ENCODE measurements around the gene ZNF415.
A peak's percentile ranks its signal among the peaks of the same experiment; 100 is the strongest.
"Not testable (repeated sequence)": the region's sequence is repeated elsewhere in the genome, so short reads cannot be mapped to it uniquely, and the experiment has no call there.

The ZNF415 gene

GRCh38 chr19:53132141-53132991, at the start of gene ZNF415:
Gene ZNF415, minus strand, starts transcription at chr19:53132910. Its CDS starts 10,234 bp downstream, at chr19:53122676.
- DNase-seq (ENCODE audit: low read depth in 1 of 2, low spot score in 1 of 2), result peak in 1 of 2 donors; percentile 25

GRCh38 chr19:53182202-53182601, 49.5 kb upstream of the ZNF415 start:
- DNase-seq (ENCODE audit: low read depth in 1 of 2, low spot score in 1 of 2), result no peak

GRCh38 chr19:53177986-53178385, 45.3 kb upstream of the ZNF415 start:
- no peak for DNase-seq (ENCODE audit: low read depth in 1 of 2, low spot score in 1 of 2)

GRCh38 chr19:53172889-53173288, 40.2 kb upstream of the ZNF415 start:
- no peak for DNase-seq (ENCODE audit: low read depth in 1 of 2, low spot score in 1 of 2)

GRCh38 chr19:53165691-53166091, 33.0 kb upstream of the ZNF415 start:
- DNase-seq (ENCODE audit: low read depth in 1 of 2, low spot score in 1 of 2), result no peak

GRCh38 chr19:53161123-53161522, 28.4 kb upstream of the ZNF415 start:
- no peak for DNase-seq (ENCODE audit: low read depth in 1 of 2, low spot score in 1 of 2)

GRCh38 chr19:53160350-53160749, 27.6 kb upstream of the ZNF415 start:
- DNase-seq (ENCODE audit: low read depth in 1 of 2, low spot score in 1 of 2), result no peak

- peak in 1 of 2 donors; percentile 18 for DNase-seq (ENCODE audit: low read depth in 1 of 2, low spot score in 1 of 2)
These were observed 25.5 kb upstream of the ZNF415 start for GRCh38 chr19:53158119-53158656.

- no peak for DNase-seq (ENCODE audit: low read depth in 1 of 2, low spot score in 1 of 2)
These were observed 24.9 kb upstream of the ZNF415 start for GRCh38 chr19:53157626-53158025.

GRCh38 chr19:53156850-53157249, 24.1 kb upstream of the ZNF415 start:
- DNase-seq (ENCODE audit: low read depth in 1 of 2, low spot score in 1 of 2), result no peak

- DNase-seq (ENCODE audit: low read depth in 1 of 2, low spot score in 1 of 2), result no peak
These were observed 14.9 kb upstream of the ZNF415 start for GRCh38 chr19:53147645-53148044.

- DNase-seq (ENCODE audit: low read depth in 1 of 2, low spot score in 1 of 2), result no peak
These were observed 7.6 kb upstream of the ZNF415 start for GRCh38 chr19:53140351-53140750.

GRCh38 chr19:53136432-53136831, 3.7 kb upstream of the ZNF415 start:
- DNase-seq (ENCODE audit: low read depth in 1 of 2, low spot score in 1 of 2), result no peak

GRCh38 chr19:53131727-53132126, 983 bp downstream of the ZNF415 start:
- DNase-seq (ENCODE audit: low read depth in 1 of 2, low spot score in 1 of 2), result no peak

GRCh38 chr19:53131085-53131590, 1.6 kb downstream of the ZNF415 start:
- no peak for DNase-seq (ENCODE audit: low read depth in 1 of 2, low spot score in 1 of 2)

GRCh38 chr19:53130506-53130905, 2.2 kb downstream of the ZNF415 start:
- DNase-seq (ENCODE audit: low read depth in 1 of 2, low spot score in 1 of 2), result no peak

- DNase-seq (ENCODE audit: low read depth in 1 of 2, low spot score in 1 of 2), result not testable (repeated sequence)
These were observed 5.8 kb downstream of the ZNF415 start for GRCh38 chr19:53126733-53127526.

- DNase-seq (ENCODE audit: low read depth in 1 of 2, low spot score in 1 of 2), result no peak
These were observed 9.3 kb downstream of the ZNF415 start for GRCh38 chr19:53123400-53123799.

GRCh38 chr19:53112286-53112685, 20.4 kb downstream of the ZNF415 start:
- no peak for DNase-seq (ENCODE audit: low read depth in 1 of 2, low spot score in 1 of 2)

- DNase-seq (ENCODE audit: low read depth in 1 of 2, low spot score in 1 of 2), result no peak
These were observed 23.2 kb downstream of the ZNF415 start for GRCh38 chr19:53109527-53109926.
